Endothelial cell (in vitro differentiated cells): ENCODE measurements around the gene KCNK16. TPM values are rescaled to one million over a fixed set of nuclear protein-coding genes. Genes with fewer than 3 reads are reported as not detected.
A peak's percentile ranks its signal among the peaks of the same experiment; 100 is the strongest.

ENCODE experiments used
- DNase-seq: peaks from one replicate; pipeline ENCODE4 v3.0.0; 2021; ENCODE audit warnings: low spot score
- H3K27ac Mint-ChIP-seq: one replicate; pipeline ENCODE4 v1.8.0; 2021; ENCODE audit warnings: mixed read lengths, inconsistent platforms; ENCODE audit not compliant: unreplicated experiment
- H3K27me3 Mint-ChIP-seq: one replicate; pipeline ENCODE4 v1.8.0; 2021; ENCODE audit warnings: mild to moderate bottlenecking, moderate library complexity, mixed read lengths, inconsistent platforms; ENCODE audit not compliant: unreplicated experiment
- H3K36me3 Mint-ChIP-seq: one replicate; pipeline ENCODE4 v1.8.0; 2021; ENCODE audit warnings: mild to moderate bottlenecking, low read depth, mixed read lengths, inconsistent platforms; ENCODE audit not compliant: unreplicated experiment
- H3K4me1 Mint-ChIP-seq: one replicate; pipeline ENCODE4 v1.8.0; 2021; ENCODE audit warnings: mild to moderate bottlenecking, mixed read lengths, inconsistent platforms; ENCODE audit not compliant: unreplicated experiment
- H3K4me3 Mint-ChIP-seq: one replicate; pipeline ENCODE4 v1.8.0; 2021; ENCODE audit warnings: mild to moderate bottlenecking, mixed read lengths, inconsistent platforms; ENCODE audit not compliant: unreplicated experiment
- H3K9me3 Mint-ChIP-seq: one replicate; pipeline ENCODE4 v1.8.0; 2021; ENCODE audit warnings: mixed read lengths, inconsistent platforms; ENCODE audit not compliant: unreplicated experiment
- CTCF ChIP-seq: fragments of 200-600 bp; sonication (generic); IDR thresholded peaks from one replicate; pipeline ENCODE4 v1.5.0; 2021; ENCODE audit warnings: antibody characterized with exemption; ENCODE audit not compliant: unreplicated experiment
- total RNA-seq: library from RNA; stranded (reverse); fragmentation: NEBNext Ultra II Directional; extraction: Animal tissue kit (Norgen Biotek cat#: 25700); gene quantifications from one replicate; pipeline ENCODE4 v1.2.1, GENCODE V29; 2021; ENCODE audit not compliant: unreplicated experiment

The KCNK16 gene
- total RNA-seq, 1 donor from 2014 or later = not detected

- H3K4me1 Mint-ChIP-seq = peaks cover 52% of the 10 kb centered on the region
- H3K36me3 Mint-ChIP-seq = peaks cover 7% of the 10 kb centered on the region
- H3K27me3 Mint-ChIP-seq = peaks cover 8% of the 10 kb centered on the region
- no peaks in the 10 kb centered on the region for H3K9me3 Mint-ChIP-seq
- DNase-seq = no peak
- no peak for TF ChIP-seq CTCF
- H3K27ac Mint-ChIP-seq = peak overlapping the region; percentile 85
- H3K4me3 Mint-ChIP-seq = no peak overlapping the region
Observed at GRCh38 chr6:39342692-39343395, 20.3 kb upstream of the KCNK16 start.

DNA sequence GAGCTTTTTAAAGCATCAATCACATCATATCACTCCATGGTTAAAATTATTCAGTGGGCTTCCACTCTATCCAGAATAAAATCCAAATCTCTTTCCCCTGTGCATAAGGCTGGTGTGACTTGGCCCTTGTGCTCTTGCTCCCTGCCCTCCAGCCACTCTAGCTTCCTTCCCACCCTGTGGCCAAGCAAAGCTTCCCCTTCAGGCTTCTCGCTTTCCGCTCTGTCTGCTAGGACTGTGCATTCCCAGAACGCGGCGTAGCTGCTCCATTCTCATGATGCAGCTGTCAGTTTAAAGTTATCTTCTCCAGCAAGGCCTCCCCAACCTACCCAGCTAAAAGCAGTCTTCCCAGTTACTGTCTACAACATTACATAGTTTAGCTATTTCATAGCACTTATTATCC lies 19.4 kb upstream of the KCNK16 start:
- DNase-seq = no peak
- no peak overlapping the region for H3K4me3 Mint-ChIP-seq
- TF ChIP-seq CTCF = no peak

GRCh38 chr6:39341352-39341751 lies 18.9 kb upstream of the KCNK16 start:
- peaks cover 7% of the 10 kb centered on the region for H3K36me3 Mint-ChIP-seq
- H3K4me1 Mint-ChIP-seq = peaks cover 59% of the 10 kb centered on the region
- H3K9me3 Mint-ChIP-seq = no peaks in the 10 kb centered on the region
- DNase-seq = no peak
- H3K27me3 Mint-ChIP-seq = peaks cover 8% of the 10 kb centered on the region
- no peak overlapping the region for H3K4me3 Mint-ChIP-seq
- TF ChIP-seq CTCF = no peak
- no peak overlapping the region for H3K27ac Mint-ChIP-seq

More for the DNA sequence above, 19.4 kb upstream of the KCNK16 start:
- Mint-ChIP-seq H3K27me3 (peaks cover 8% of the 10 kb centered on the region), H3K36me3 (peaks cover 7% of the 10 kb centered on the region), H3K4me1 (peaks cover 54% of the 10 kb centered on the region), H3K9me3 (no peaks in the 10 kb centered on the region), H3K27ac (no peak overlapping the region)

DNA sequence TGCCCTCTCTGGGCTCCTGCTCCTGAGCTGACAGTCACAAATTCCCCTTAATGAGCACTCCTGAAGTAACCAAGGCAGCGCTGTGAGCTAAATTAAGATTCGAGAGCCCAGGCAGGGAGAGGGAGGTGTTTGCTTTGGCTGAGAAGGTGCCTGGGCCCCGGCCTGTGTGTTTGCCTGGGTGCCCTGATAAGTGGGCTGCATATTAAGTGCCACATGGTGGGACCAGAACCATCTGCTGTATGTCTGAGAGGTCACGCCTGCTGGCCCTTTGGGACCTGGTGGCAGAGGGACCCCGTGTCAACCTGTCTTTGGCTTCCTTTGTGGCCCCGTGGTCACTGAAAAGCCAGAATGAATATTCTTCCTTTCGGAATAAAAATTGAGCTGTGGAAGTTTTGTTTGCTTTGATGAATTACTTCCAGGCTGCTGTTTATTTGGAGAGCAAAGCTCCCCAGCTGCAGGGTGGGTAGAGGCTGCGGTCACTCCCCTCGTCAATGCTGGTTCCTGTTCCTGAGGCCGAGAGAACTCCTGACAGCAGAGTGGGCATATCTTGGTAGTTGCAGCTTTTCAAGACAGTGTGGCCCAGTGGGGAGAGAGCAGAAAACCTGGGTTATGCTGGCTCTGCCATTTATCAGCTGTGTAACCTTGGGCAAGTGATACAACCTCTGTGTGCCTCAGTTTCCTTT lies 17.5 kb upstream of the KCNK16 start:
- Mint-ChIP-seq H3K27me3 (peaks cover 5% of the 10 kb centered on the region), H3K9me3 (no peaks in the 10 kb centered on the region), H3K4me3 (no peak overlapping the region), H3K27ac (no peak overlapping the region), H3K4me1 (peaks cover 58% of the 10 kb centered on the region), H3K36me3 (peaks cover 7% of the 10 kb centered on the region)
- no peak for DNase-seq
- TF ChIP-seq CTCF = no peak
